PC-3 (cell line): Measurements from ENCODE around the gene AGFG2. TPM values are rescaled to one million over a fixed set of nuclear protein-coding genes. Genes with fewer than 3 reads are reported as not detected.

Experiments used
- ATAC-seq: fragments of 200-7000 bp; cut with Tn5 transposase; 2 replicates; pipeline ENCODE4 v1.9.1; 2020; ENCODE audit warnings: mild to moderate bottlenecking, moderate library complexity
- BruUV-seq: library from RNA; stranded (reverse); fragments of 400-500 nt; replicated peaks from 2 replicates; lab custom pipeline; 2021; lab: Mats Ljungman, UMichigan
- CTCF ChIA-PET: fragments of 300-600 bp; sonication (Branson Sonifier 250); formaldehyde crosslinking; loops from one replicate; lab custom pipeline; 2022; ENCODE audit warnings: antibody characterized with exemption; lab: Charles Lee
- POLR2A ChIA-PET: fragments of 300-600 bp; sonication (Branson Sonifier 250); formaldehyde crosslinking; loops from one replicate; lab custom pipeline; 2022; ENCODE audit warnings: antibody characterized with exemption; ENCODE audit not compliant: unreplicated experiment; lab: Charles Lee
- DNase-seq: peaks from one replicate; pipeline ENCODE4 v3.0.0-alpha.2; 2015
- H2AFZ ChIP-seq: fragments of 300-600 bp; sonication (generic); 2 replicates; pipeline ENCODE4 v1.6.0; 2016; ENCODE audit warnings: antibody characterized with exemption, low read length
- H3F3A ChIP-seq: fragments of 300-600 bp; sonication (generic); one replicate; pipeline ENCODE4 v1.6.0; 2017; ENCODE audit warnings: antibody characterized with exemption, low read length, control low read depth, mild to moderate bottlenecking; ENCODE audit not compliant: unreplicated experiment
- H3K27ac ChIP-seq: fragments of 300-600 bp; sonication (generic); 2 replicates; pipeline ENCODE4 v1.5.1; 2016; ENCODE audit warnings: mild to moderate bottlenecking, low read length
- H3K27me3 ChIP-seq: fragments of 300-600 bp; sonication (generic); 2 replicates; pipeline ENCODE4 v1.6.1; 2016; ENCODE audit warnings: low read length, mixed read lengths
- H3K36me3 ChIP-seq: fragments of 300-600 bp; sonication (generic); 2 replicates; pipeline ENCODE4 v1.6.1; 2016; ENCODE audit warnings: low read depth, mixed run types, low read length, mixed read lengths
- H3K4me1 ChIP-seq: fragments of 300-600 bp; sonication (generic); 2 replicates; pipeline ENCODE4 v1.5.1; 2016; ENCODE audit warnings: low read length; ENCODE audit not compliant: insufficient read depth
- H3K4me2 ChIP-seq: fragments of 300-600 bp; sonication (generic); 2 replicates; pipeline ENCODE4 v1.6.0; 2016; ENCODE audit warnings: low read length
- H3K4me3 ChIP-seq: fragments of 300-600 bp; sonication (generic); 2 replicates; pipeline ENCODE4 v1.5.1; 2016; ENCODE audit warnings: mild to moderate bottlenecking, low read length, mixed read lengths
- H3K79me2 ChIP-seq: fragments of 300-600 bp; sonication (generic); 2 replicates; pipeline ENCODE4 v1.6.1; 2017; ENCODE audit warnings: low read length, mixed read lengths
- H3K9ac ChIP-seq: fragments of 300-600 bp; sonication (generic); 2 replicates; pipeline ENCODE4 v1.6.0; 2016; ENCODE audit warnings: mild to moderate bottlenecking, low read length
- H3K9me2 ChIP-seq: fragments of 300-600 bp; sonication (generic); replicated peaks from 2 replicates; pipeline ENCODE4 v1.6.1; 2016; ENCODE audit warnings: mixed run types, low read length, mixed read lengths
- H3K9me3 ChIP-seq: fragments of 300-600 bp; sonication (generic); 2 replicates; pipeline ENCODE4 v1.6.1; 2016; ENCODE audit warnings: low read length, mixed read lengths
- H4K20me1 ChIP-seq: fragments of 300-600 bp; sonication (generic); 2 replicates; pipeline ENCODE4 v1.6.1; 2016; ENCODE audit warnings: low read length, mixed read lengths
- EZH2 ChIP-seq: fragments of 300-600 bp; sonication (generic); IDR thresholded peaks from one replicate; pipeline ENCODE4 v1.6.1; 2017; ENCODE audit warnings: antibody characterized with exemption, mild to moderate bottlenecking, low read length; ENCODE audit not compliant: unreplicated experiment
- EZH2phosphoT487 ChIP-seq: fragments of 300-600 bp; sonication (generic); IDR thresholded peaks from 2 replicates; pipeline ENCODE4 v1.6.1; 2018; ENCODE audit warnings: mild to moderate bottlenecking, antibody characterized with exemption, low read length, borderline replicate concordance
- intact Hi-C: fragments of 100-400 bp; cut with micrococcal nuclease; formaldehyde crosslinking; loops from 2 replicates; pipeline ENCODE4 v1.9.0; 2023
- total RNA-seq: library from RNA; depleted of rRNA; stranded (reverse); fragments of >200 nt; gene quantifications from 2 replicates; pipeline ENCODE4 v1.2.3, GENCODE V29; 2014
- TF ChIP-seq, protein P1 (sequence below): fragments of 300-600 bp; sonication (generic); conservative IDR thresholded peaks from 2 replicates; pipeline ENCODE4 v1.5.1; 2017; ENCODE audit warnings: antibody characterized with exemption, low read depth, mild to moderate bottlenecking, low read length

Gene AGFG2
- total RNA-seq, 1 experiment from 2014 or later, result 16.9 TPM

DNA sequence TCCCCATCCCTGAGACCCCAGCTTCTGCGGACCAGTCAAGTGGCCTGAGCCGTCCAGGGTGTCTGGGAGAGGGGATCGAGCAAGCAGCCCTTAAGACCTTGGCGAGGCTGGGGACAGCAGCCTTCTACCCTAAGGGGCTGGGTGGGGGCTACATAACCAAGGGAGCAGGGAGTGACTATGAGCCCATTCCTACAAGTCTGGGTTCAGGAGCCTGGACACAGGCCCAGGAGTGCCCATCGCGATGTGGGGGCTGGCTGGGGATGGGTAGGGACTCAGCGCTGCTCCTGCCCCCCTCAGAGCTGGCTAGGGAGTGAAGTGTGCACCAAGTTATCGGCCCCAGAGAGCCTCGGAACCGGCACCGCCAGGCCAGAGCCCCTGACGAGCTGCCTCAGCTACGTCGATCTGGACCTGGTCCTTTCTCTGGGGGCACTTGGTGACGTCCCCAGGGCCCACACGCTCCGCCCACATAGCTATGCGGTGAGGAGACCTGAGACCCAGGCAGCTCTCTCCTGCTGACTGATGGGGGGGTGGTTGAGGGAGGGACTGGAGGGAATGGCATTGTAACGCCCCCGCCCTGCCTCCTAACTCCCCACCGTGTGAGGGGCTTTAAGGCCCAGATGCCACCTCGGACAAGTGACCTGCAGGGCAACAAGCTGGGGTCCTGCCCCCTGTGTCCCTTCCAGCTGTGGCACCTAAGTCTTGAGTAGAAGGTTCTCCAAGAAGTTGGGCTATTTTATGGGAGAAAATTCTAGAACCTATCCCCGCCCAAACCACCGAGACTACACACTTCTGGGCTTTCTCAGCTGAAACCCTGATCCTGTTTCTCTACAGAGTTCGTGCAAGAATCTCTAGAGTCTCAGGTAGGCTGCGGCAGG lies 32.2 kb downstream of the AGFG2 start:
- ChIA-PET CTCF (interaction anchor here (1.0 kb wide), 1 partner anchor 11 kb away, joined by 4 read pairs; no protein-coding TSS in a partner anchor), POLR2A (interaction anchor here (0.9 kb wide), 1 partner anchor 13 kb away, joined by 3 read pairs; no protein-coding TSS in a partner anchor)
- Histone ChIP-seq H3K9me3 (no peaks in the 10 kb centered on the region), H3F3A (no peaks in the 10 kb centered on the region), H3K36me3 (no peaks in the 10 kb centered on the region), H4K20me1 (no peaks in the 10 kb centered on the region), H3K4me3 (no peak overlapping the region), H3K27me3 (no peaks in the 10 kb centered on the region), H2AFZ (no peak overlapping the region), H3K27ac (no peak overlapping the region), H3K9me2 (no peaks in the 10 kb centered on the region), H3K9ac (no peak overlapping the region), H3K4me2 (no peak overlapping the region), H3K4me1 (no peaks in the 10 kb centered on the region; the same call in 1 of the 2 replicates), H3K79me2 (no peaks in the 10 kb centered on the region)
- DNase-seq, result no peak
- ATAC-seq, result no peak
- intact Hi-C loops, result no loop called here
- BruUV-seq, result no TSS peak
- TF ChIP-seq EZH2phosphoT487 (no peak), EZH2 (no peak)
- TF ChIP-seq, protein P1, sequence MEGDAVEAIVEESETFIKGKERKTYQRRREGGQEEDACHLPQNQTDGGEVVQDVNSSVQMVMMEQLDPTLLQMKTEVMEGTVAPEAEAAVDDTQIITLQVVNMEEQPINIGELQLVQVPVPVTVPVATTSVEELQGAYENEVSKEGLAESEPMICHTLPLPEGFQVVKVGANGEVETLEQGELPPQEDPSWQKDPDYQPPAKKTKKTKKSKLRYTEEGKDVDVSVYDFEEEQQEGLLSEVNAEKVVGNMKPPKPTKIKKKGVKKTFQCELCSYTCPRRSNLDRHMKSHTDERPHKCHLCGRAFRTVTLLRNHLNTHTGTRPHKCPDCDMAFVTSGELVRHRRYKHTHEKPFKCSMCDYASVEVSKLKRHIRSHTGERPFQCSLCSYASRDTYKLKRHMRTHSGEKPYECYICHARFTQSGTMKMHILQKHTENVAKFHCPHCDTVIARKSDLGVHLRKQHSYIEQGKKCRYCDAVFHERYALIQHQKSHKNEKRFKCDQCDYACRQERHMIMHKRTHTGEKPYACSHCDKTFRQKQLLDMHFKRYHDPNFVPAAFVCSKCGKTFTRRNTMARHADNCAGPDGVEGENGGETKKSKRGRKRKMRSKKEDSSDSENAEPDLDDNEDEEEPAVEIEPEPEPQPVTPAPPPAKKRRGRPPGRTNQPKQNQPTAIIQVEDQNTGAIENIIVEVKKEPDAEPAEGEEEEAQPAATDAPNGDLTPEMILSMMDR, result no peak

DNA sequence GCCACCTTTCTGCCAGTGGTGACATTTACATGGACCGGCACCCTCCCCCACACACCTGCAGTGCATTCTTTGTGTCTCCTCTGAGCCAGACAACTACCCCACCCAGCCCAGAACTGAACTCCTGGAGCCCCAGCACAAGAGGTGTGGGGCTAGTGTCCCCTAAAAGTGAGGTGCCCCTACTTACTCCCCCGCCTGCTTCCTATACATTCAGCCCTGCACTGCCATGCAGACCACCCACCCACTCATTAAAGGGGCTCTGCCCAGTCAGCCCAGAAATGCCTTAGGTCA lies 32.8 kb downstream of the AGFG2 start:
- intact Hi-C loops, result no loop called here
- Histone ChIP-seq H3K4me2 (no peak overlapping the region), H3K9me2 (no peaks in the 10 kb centered on the region), H3K36me3 (no peaks in the 10 kb centered on the region), H3F3A (no peaks in the 10 kb centered on the region), H3K4me1 (no peaks in the 10 kb centered on the region; the same call in 1 of the 2 replicates), H3K9ac (no peak overlapping the region), H3K9me3 (no peaks in the 10 kb centered on the region), H4K20me1 (no peaks in the 10 kb centered on the region), H3K27ac (no peak overlapping the region), H3K79me2 (no peaks in the 10 kb centered on the region), H3K27me3 (no peaks in the 10 kb centered on the region), H3K4me3 (no peak overlapping the region), H2AFZ (no peak overlapping the region)
- no TSS peak for BruUV-seq
- ATAC-seq (no peak), DNase-seq (no peak)
- TF ChIP-seq, protein P1, result no peak
- TF ChIP-seq EZH2phosphoT487, result no peak
- no peak for TF ChIP-seq EZH2
- POLR2A ChIA-PET, result interaction anchor here (0.9 kb wide), 1 partner anchor 13 kb away, joined by 3 read pairs; no protein-coding TSS in a partner anchor
- CTCF ChIA-PET, result no interaction called here
